Stimulated activated CD4-positive, alpha-beta T cell treated with anti-CD3 and anti-CD28 coated beads, Interleukin-12 subunit alpha, Interleukin-12 subunit beta, amount 100 ng/mL, for 48 hours (primary cell): ENCODE results near the gene FJX1.
"Not testable (repeated sequence)": the region's sequence is repeated elsewhere in the genome, so short reads cannot be mapped to it uniquely, and the experiment has no call there.

Source experiments
- DNase-seq, 3 donors: peaks; one replicate each; pipeline ENCODE4 v3.0.0-alpha.2; 2020; ENCODE audit warnings: low read depth in 2 of 3, low spot score in 1 of 3

FJX1 gene

DNA sequence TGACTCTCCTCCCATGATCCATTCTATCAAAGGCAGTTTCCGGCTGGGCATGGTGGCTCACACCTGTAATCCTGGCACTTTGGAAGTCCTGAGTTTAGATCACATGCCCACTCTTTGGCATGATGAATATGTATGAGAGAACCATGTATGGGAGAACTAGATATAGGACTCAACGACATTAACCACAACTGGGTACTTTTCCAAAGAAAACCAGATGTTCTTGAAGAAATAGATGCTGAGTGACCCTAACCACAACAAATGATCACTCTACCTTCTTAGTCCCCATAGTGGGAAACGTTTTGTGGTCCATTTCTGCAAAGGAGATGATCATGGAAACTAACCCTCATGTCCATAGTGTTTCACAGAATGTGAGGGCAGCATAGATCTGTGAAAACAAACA lies 13.6 kb downstream of the FJX1 start:
- DNase-seq = no peak

GRCh38 chr11:35632301-35632700 lies 14.0 kb downstream of the FJX1 start:
- no peak for DNase-seq

DNA sequence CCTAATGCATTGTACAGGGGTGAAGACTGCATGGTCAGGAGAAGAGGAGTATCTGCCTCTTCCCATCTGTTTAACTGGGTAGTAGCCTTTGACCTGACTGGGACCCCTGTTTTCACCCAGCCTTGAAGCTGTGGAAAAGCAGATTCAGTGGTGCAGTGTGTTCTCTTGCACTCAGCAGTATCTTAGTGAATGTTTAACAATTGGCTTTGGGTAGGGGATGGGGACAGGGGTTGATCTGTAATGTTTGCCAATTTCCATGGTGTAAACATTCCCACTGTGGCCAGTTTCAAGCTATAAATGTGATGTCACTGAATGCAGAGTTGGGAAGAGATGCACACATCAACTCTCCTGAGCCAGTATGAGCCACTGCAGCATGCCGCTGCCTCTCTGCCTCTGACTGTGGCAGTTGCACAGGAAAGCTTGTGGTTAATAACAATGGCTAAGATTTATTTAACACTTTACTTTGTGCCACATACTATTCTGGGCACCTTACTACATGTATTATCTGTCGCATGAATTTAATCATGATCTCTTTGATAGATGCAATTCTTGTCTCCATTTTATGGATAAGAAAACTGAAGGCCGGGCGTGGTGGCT lies 15.7 kb downstream of the FJX1 start:
- no peak for DNase-seq

- no peak for DNase-seq
These were observed 17.7 kb downstream of the FJX1 start for GRCh38 chr11:35635933-35636332.

DNA sequence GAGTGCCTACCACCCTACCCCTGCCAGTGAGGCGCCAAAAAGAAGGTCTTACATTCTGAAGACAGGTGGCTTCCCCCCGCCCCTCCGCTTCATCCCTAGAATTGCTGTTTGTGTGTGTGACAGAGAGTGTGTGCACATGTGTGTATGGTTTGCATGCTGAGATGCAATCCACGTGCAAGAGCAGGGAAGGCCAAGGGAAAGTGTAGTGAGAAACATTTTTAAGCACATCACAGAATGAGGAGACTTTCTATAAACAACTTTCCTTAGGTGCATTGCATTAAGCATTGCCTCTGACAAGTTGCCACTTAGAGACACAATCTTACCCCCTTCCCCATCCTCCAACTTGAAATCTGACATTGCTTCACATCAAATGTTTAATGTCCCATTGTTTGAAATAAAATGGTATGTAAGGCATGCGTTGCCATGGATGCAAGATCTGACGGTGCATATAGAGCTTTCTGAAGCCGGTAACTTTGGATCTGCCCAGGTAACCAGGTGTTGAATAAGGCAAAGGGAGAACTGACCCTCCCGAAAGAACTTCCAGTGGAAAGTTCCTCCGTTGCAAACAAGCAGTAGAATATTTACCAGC lies 21.4 kb downstream of the FJX1 start:
- DNase-seq = no peak

DNA sequence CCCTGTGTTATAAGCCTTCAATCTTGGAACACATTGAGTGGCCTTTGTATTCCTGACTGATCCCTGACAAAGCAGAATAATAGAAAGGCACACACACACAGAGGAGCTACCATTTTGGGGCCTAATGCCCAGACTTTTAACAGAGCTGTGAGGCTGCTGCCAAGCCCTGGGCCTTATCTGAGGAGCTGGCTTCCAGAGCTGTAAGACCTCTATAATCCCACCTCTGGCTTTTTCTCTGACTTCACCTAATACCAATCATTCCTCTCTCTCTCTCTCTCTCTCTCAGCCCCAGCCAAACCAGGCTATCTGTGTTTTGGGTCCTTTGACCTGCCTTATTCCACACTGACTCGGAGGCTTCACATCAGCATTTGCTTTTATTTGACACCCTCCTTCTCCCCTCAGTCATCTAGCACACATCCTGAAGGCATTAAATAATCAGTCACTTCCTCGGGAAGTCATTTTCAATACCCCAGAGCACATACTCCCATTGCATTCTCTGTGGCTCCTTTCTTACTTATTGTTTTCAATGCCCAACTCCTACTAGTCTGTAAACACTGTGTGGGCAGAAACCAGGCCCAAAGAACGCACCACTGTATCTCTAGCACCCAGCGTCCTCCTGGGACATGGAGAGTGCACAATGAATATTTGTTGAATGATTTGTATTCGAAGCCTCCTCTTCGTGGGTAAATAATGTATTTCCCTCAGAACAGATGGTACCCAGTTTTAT lies 23.1 kb downstream of the FJX1 start:
- no peak for DNase-seq

DNA sequence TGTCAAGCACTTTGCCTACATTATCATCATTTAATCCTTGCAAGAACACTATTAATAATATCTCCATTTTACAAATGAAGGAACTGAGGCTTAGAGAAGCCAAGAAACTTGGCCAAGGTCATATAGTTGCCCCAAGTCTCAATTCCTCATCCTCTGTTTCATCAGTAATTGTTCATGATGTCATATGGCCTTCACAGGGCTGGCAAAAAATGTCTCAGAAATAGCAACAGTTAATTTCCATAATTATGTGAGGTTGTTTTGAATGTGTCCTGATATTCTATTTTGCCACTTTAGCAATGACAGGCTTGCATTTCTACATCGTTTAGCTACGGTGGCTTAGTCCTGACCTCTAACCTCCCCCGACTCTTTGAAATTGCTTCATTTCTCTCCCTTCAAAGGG lies 23.7 kb downstream of the FJX1 start:
- DNase-seq = no peak

DNA sequence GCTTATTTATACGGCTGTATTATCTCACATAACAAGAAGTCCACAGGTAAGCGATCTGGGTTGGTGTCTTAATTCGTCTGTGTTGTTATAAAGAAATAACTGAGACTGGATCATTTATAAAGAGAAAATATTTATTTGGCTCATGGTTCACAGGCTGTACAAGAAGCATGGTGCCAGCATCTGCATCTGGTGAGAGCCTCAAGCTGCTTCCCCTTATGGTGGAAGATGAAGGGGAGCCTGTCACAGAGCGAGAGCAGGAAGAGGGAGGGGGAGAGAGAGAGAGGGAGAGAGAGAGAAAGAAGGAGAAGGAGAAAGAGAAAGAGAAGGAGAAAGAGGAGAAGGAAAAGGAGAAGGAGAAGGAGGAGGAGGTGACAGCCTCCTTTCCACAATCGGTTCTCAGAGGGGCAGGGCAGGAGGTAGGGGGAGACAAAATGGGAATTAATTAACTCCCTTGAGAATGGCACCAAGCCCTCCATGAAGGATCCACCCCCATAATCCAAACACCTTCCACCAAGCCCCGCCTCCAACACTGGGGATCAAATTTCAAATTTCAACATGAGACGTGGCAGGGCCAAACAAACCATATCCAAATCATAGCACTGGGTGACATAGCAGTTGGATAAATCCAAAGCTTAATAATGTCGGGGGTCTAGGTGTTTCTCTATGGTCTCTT lies 29.3 kb downstream of the FJX1 start:
- no peak for DNase-seq

- peak in 1 of 3 donors; percentile 16 for DNase-seq
These were observed 31.7 kb downstream of the FJX1 start for GRCh38 chr11:35650006-35650405.

- DNase-seq = no peak
These were observed 32.2 kb downstream of the FJX1 start for GRCh38 chr11:35650467-35650866.

GRCh38 chr11:35651263-35651662 lies 33.0 kb downstream of the FJX1 start:
- no peak for DNase-seq

- not testable (repeated sequence) for DNase-seq
These were observed 34.5 kb downstream of the FJX1 start for GRCh38 chr11:35652786-35653185.

GRCh38 chr11:35654711-35655110 lies 36.5 kb downstream of the FJX1 start:
- no peak for DNase-seq

DNA sequence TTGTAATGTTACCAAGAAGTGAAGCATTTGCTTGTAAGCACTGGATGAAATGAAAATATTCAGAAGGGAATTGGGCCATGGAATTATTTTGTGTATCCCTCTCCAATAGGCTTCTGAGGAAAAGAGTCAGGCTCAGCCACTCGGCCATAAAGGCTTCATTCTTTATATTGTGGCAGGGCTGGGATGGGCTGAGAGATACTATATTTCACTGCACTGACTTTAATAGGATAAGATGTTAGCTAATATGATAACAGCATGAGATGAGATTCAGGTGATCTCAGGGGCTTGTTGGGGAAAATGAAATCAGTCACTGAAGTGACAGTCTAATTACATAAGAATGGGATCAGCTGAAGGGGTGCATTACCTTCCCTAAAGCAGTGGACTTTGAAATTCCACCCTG lies 37.0 kb downstream of the FJX1 start:
- no peak for DNase-seq

DNA sequence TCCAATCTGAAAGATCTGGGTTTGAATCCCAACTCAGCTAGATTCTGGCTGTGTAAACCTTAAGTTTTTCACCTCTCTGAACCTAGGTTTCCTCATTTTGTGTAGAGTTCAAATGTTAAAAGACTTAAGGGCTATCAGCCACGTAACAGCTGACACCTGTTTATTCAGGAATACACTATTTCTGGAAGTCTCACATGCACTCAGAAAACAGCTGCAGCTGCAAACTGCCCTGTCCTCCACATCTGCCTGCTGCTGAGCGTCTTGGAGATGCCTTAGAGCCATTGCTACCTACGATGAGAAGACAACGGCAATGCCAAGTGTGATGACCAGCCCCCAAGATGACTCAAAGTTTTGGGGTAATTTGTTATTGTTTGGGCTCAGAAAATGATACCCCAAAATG lies 37.6 kb downstream of the FJX1 start:
- DNase-seq = no peak

DNA sequence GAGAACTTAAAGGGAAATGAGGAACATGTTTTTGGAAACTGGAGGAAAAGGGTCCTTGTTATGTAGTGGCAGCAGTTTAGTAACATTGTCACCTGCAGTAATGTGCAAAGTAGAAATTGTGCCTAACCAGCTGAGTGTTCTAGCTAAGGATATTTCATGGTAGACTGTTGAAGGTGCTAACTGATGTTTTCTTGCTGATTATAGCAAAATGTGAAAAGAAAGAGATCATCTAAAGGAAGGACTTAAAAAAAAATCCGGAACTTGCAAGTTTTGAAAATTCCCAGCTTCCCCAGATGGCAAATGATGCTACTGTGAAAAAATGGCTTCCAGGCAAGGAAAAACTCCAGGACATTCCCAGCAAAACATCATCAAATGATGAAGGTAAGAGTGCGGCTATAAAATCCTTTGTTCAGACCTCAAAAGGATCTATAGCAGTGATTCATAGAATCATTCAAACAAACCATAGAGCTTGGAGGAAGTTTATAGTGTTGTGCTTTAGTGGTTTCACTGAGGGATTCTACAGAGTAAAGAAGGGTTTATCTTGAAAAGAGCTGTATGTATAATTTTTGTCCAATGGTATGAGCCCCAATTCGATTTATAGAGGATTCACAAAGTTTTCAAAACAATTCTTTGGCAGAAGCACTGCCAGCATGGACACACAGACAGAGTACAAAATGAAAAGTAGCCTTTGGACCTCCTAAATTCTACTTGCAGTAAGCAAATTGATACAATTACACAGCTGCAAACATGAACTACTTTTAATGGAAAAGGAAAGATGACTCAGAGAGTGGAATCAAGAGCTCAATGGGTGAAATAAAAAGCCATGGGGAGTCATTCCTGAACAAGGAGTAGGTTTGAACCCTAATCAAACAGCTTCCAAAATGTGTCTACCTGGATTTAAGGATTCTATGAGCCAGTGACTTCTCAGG lies 40.0 kb downstream of the FJX1 start:
- no peak for DNase-seq

GRCh38 chr11:35661534-35661933 lies 43.3 kb downstream of the FJX1 start:
- DNase-seq = no peak

- peak in 1 of 3 donors; percentile 8 for DNase-seq
These were observed 43.9 kb downstream of the FJX1 start for GRCh38 chr11:35662061-35662648.

DNA sequence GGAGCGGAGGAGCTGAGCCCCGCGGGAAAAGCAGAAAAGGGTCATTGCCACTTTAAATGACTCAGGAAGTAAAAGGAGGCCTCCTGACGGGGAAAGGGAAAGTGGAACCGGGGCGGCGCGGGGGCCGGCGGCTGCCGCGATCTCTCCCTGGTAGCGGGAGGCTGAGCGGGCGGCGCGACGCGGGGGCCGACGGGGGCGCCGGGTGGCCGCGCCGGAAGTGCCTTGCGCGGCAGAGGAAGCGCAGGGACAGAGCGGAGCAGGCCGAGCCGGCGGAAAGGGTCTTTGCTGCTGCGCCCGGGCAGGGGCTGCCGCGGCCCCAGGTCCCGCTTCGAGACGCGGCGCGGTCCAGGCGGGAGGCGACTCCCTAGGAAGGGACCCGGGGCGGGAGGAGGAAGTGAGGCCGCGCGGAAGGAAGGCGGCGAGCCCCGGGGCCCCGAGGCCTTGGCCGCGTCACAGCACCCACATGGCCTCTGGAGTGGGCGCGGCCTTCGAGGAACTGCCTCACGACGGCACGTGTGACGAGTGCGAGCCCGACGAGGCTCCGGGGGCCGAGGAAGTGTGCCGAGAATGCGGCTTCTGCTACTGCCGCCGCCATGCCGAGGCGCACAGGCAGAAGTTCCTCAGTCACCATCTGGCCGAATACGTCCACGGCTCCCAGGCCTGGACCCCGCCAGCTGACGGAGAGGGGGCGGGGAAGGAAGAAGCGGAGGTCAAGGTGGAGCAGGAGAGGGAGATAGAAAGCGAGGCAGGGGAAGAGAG lies 44.6 kb downstream of the FJX1 start, which contains the start of gene TRIM44:
Gene TRIM44 (plus strand): TSS at position 127 of the 759 bp plus-strand sequence. CDS start 337 bp downstream, at position 464.
- peak; percentile 73 to 79 (median 74) for DNase-seq

- no peak for DNase-seq
These were observed 45.1 kb downstream of the FJX1 start for GRCh38 chr11:35663408-35663702.
